Measurements from ENCODE around the gene DSG1. TPM values are rescaled to one million over a fixed set of nuclear protein-coding genes. Genes with fewer than 3 reads are reported as not detected.
"Not testable (repeated sequence)": the region's sequence is repeated elsewhere in the genome, so short reads cannot be mapped to it uniquely, and the experiment has no call there.

Gene DSG1
- total RNA-seq, 1 donor from 2014 or later = not detected

DNA sequence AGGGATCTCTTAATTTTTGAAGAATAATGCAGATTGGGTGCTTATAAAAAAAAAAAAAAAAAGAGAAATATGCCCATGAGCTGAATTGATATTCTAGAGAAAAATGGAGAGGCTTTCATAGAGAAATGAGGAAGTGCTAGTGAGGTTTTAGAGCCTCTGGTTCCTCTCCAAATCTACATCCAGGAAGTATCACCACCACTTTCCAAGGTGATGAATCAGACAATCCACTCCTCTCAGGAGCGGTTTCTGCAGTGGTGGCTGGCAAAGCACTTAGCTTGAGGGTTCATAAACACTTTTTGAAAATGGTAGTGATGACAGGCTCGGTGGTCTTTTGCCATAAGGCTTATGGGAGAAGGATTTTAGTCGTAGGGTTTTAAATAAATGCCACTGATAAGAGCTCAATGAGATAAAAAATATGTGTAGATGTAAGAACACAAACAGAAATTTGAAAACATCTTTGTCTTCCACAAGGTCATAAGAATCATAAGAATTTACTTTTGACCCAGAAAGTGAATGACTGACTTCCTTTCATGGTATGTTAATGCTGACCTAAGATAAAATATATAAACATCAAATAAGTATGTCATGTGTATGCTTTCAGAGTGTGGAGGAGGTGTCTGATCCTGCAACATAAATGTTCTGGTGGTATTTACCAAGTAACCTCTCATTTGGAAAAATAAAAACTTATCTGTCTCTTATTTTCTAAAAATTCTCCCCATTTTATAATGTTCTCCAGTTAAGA is 42.1 kb upstream of the DSG1 start:
- H3K27ac ChIP-seq = no peak overlapping the region
- H3K4me1 ChIP-seq = no peaks in the 10 kb centered on the region
- no peaks in the 10 kb centered on the region for H3K27me3 ChIP-seq
- no peaks in the 10 kb centered on the region for H3K9me3 ChIP-seq
- no peaks in the 10 kb centered on the region for H3K36me3 ChIP-seq
- no peak overlapping the region for H3K4me3 ChIP-seq
- no peak for TF ChIP-seq CTCF (IDR thresholded peaks at IDR 0.05)
- intact Hi-C loops (cut with DNase I) = no loop called here
- DNase-seq (ENCODE audit: low spot score in 2 of 2) = no peak

DNA sequence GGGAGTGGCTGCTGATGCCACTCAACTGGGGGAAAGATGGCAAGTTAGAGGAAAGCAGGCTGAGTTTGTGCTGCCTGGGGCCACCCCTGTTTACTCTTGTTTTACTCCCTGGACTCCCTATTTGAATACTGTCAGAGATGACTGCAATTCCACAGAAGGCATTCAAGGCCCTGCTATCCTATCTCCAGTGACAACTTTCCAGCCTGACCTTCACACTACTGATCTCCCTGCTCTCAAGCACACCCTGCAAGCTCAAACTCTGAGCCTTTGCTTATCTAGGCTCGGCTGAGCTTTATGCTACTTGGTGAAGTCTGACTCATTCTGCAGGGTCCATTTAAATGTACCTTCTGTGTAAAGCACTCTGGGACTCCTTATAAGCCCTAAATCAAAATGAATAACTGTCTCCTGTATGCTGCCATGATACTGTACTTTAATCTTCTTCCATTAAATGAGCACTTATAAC is 39.3 kb upstream of the DSG1 start:
- Histone ChIP-seq H3K4me3 (no peak overlapping the region), H3K9me3 (no peaks in the 10 kb centered on the region), H3K27ac (no peak overlapping the region), H3K36me3 (no peaks in the 10 kb centered on the region), H3K27me3 (no peaks in the 10 kb centered on the region), H3K4me1 (no peaks in the 10 kb centered on the region)
- no peak for DNase-seq (ENCODE audit: low spot score in 2 of 2)
- no peak for TF ChIP-seq CTCF (IDR thresholded peaks at IDR 0.05)
- intact Hi-C loops (cut with DNase I) = no loop called here

- no peak for TF ChIP-seq CTCF (IDR thresholded peaks at IDR 0.05)
- no peaks in the 10 kb centered on the region for H3K4me1 ChIP-seq
- H3K27ac ChIP-seq = no peak overlapping the region
- H3K36me3 ChIP-seq = no peaks in the 10 kb centered on the region
- H3K9me3 ChIP-seq = no peaks in the 10 kb centered on the region
- no peaks in the 10 kb centered on the region for H3K27me3 ChIP-seq
- no peak overlapping the region for H3K4me3 ChIP-seq
- intact Hi-C loops (cut with DNase I) = no loop called here
- DNase-seq (ENCODE audit: low spot score in 2 of 2) = no peak
These were observed 37.5 kb upstream of the DSG1 start for GRCh38 chr18:31280502-31280901.

DNA sequence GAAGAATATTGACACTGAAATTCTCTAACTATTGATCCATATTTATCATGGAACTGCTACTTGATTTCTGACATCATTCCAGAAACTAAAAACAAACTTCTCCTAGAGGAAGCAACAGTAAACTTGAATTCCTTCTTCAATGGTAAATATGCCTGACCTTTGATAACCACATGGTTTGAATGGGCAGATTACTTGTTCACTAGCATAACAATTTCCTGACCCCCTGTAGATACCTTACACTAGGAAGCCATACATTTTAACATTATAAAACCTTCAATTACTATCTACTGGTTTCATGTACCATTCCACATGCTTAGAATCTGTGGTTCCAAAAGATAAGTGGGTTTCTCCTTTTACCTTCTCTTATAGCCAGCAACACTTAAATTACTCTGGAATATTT is 36.5 kb upstream of the DSG1 start:
- no peak for TF ChIP-seq CTCF (IDR thresholded peaks at IDR 0.05)
- DNase-seq (ENCODE audit: low spot score in 2 of 2) = no peak
- Histone ChIP-seq H3K4me1 (no peaks in the 10 kb centered on the region), H3K27ac (no peak overlapping the region), H3K27me3 (no peaks in the 10 kb centered on the region), H3K36me3 (no peaks in the 10 kb centered on the region), H3K9me3 (no peaks in the 10 kb centered on the region), H3K4me3 (no peak overlapping the region)
- intact Hi-C loops (cut with DNase I) = no loop called here

- H3K36me3 ChIP-seq; DNase-seq (ENCODE audit: low spot score in 2 of 2); intact Hi-C loops (cut with DNase I); H3K27me3 ChIP-seq; H3K27ac ChIP-seq; H3K4me3 ChIP-seq; H3K4me1 ChIP-seq: not testable (repeated sequence)
- peaks cover 2 to 10% of the 10 kb centered on the region in 2 donors for H3K9me3 ChIP-seq
These were observed 28.5 kb upstream of the DSG1 start for GRCh38 chr18:31289446-31289845.

DNA sequence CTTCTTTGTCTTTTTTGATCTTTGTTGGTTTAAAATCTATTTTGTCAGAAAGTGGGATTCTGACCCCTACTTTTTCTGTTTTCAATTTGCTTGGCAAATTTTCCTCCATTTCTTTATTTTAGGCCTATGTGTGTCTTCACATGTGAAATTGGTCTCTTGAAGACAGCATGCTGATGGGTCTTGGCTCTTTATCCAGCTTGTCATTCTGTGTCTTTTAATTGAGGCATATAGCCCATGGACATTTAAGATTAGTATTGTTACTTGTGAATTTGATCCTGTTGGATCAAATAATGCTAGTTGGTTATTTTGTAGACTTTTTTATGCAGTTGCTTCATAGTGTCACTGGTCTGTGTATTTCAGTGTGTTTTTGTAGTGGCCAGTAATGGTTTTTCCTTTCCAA is 26.3 kb upstream of the DSG1 start:
- no peak for TF ChIP-seq CTCF (IDR thresholded peaks at IDR 0.05)
- Histone ChIP-seq H3K9me3 (peaks cover 2 to 10% of the 10 kb centered on the region in 2 donors), H3K4me3 (no peak overlapping the region), H3K27me3 (no peaks in the 10 kb centered on the region), H3K36me3 (no peaks in the 10 kb centered on the region), H3K4me1 (no peaks in the 10 kb centered on the region), H3K27ac (no peak overlapping the region)
- DNase-seq (ENCODE audit: low spot score in 2 of 2) = no peak
- intact Hi-C loops (cut with DNase I) = no loop called here
